Measurements from ENCODE around the gene KIN.
"Not testable (repeated sequence)": the region's sequence is repeated elsewhere in the genome, so short reads cannot be mapped to it uniquely, and the experiment has no call there.

The KIN gene

DNA sequence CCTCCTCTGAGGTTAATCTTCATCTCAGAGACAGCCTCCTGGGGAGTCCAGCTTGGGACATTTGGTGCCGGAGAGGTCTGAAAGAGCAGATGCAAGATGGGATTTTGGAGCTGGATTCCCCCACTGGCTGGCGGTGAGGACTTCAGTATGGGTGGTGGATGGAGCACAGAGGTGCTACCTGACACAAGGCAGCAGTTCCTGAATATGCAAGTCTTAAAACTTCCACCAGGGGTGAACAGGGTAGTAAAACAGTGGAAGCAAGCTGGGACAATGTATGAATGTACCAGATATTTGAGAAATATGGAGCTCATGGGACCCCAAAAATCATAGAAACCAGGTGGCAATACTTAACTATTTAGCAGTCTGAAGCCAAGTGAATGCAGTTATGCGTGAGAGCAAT, 25.7 kb upstream of the KIN start:
- TF ChIP-seq CTCF (IDR thresholded peaks at IDR 0.05; ENCODE audit: insufficient read depth, low read length, missing control alignments), result no peak
- no peak for DNase-seq (ENCODE audit: low read depth, low spot score)
- H3K4me3 ChIP-seq (ENCODE audit: low read depth, low read length), result no peak overlapping the region
- CTCF ChIA-PET, result interaction anchor here (1.1 kb wide), 1 partner anchor 10 kb away, joined by 3 read pairs; no protein-coding TSS in a partner anchor
- POLR2A ChIA-PET, result no interaction called here

DNA sequence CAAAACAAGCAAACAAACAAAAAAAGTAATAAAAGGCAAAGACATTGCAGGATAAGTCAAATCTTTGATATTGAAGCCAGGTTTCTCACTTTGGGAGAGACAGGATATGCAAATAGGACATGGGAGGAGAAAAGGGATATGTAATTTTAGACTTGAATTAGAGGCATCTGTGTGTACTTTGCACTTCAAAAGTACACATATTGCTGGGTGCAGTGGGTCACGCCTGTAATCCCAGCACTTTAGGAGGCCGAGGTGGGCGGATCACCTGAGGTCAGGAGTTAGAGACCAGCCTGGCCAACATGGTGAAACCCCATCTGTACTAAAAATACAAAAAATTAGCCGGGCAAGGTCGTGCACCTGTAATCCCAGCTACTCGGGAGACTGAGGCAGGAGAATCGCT, 23.9 kb upstream of the KIN start:
- POLR2A ChIA-PET, result interaction anchor here (0.6 kb wide), 1 partner anchor 1500 kb away, joined by 3 read pairs; no protein-coding TSS in a partner anchor
- H3K4me3 ChIP-seq (ENCODE audit: low read depth, low read length); CTCF ChIA-PET; DNase-seq (ENCODE audit: low read depth, low spot score): not testable (repeated sequence)

DNA sequence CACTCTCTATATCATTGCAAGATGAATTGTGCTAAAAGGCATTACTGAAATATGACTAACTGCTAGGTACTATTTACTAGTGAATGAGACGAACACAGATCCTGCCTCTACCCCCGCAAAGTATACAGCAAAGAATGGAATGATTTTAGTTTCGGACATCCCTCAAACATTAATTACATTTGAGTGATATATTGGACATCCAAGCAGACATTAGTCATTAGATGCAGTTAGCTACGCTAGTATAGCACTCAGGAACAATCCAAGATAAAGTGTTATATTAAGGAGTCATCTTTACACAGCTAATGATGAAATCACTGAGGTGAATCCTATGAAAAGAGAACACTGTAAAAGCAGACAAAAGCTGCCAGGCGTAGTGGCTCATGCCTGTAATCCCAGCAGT, 23.2 kb upstream of the KIN start:
- no peak overlapping the region for H3K4me3 ChIP-seq (ENCODE audit: low read depth, low read length)
- ChIA-PET CTCF (no interaction called here), POLR2A (interaction anchor here (1.0 kb wide), 1 partner anchor 23 kb away, joined by 6 read pairs; the partner anchor contains the start of genes ATP5F1C and KIN)
- no peak for TF ChIP-seq CTCF (IDR thresholded peaks at IDR 0.05; ENCODE audit: insufficient read depth, low read length, missing control alignments)
- DNase-seq (ENCODE audit: low read depth, low spot score), result no peak

- DNase-seq (ENCODE audit: low read depth, low spot score), result no peak
- no peak for TF ChIP-seq CTCF (IDR thresholded peaks at IDR 0.05; ENCODE audit: insufficient read depth, low read length, missing control alignments)
- ChIA-PET CTCF (interaction anchor here (2.4 kb wide), 1 partner anchor 11 kb away, joined by 7 read pairs; no protein-coding TSS in a partner anchor), POLR2A (interaction anchor here (1.0 kb wide), 1 partner anchor 23 kb away, joined by 6 read pairs; the partner anchor contains the start of genes ATP5F1C and KIN)
- H3K4me3 ChIP-seq (ENCODE audit: low read depth, low read length), result no peak overlapping the region
Measured at GRCh38 chr10:7810443-7810842, 22.6 kb upstream of the KIN start.

DNA sequence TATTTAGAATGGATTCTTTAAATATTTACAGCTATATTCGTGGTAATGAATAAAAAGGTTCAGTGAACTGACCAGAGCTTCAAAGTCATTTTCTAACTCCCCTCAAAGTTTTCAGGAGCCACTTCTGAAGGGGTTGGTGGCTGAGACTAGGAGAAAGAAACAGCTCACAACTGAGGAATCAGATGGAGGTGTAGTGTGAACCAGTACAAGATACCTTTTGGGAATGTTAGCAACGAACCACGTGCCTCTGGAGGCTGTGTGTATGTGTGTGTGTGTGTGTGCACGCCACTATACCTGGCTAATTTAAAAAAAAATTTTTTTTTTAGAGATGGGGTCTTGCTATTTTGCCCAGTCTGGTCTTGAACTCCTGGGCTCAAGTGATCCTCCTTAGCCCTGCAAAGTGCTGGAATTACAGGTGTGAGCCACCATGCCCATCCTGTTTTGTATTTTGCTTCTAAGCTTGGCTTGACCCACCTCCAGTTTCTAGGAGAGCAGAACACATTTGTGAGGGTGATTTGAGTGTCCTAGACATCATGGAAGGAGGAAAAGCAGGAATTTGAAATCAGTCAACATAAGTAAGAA, 21.0 kb upstream of the KIN start:
- CTCF ChIA-PET, result interaction anchor here (1.4 to 2.4 kb wide), 3 partner anchors 9 to 17 kb away, joined by 3 to 7 read pairs (median 4); partner anchors contain the start of gene TAF3
- no peak for DNase-seq (ENCODE audit: low read depth, low spot score)
- POLR2A ChIA-PET, result interaction anchor here (1.4 to 2.1 kb wide), 3 partner anchors 10 to 21 kb away, joined by 3 to 6 read pairs (median 4); partner anchors contain the start of genes ATP5F1C, KIN and TAF3
- TF ChIP-seq CTCF (IDR thresholded peaks at IDR 0.05; ENCODE audit: insufficient read depth, low read length, missing control alignments), result no peak
- no peak overlapping the region for H3K4me3 ChIP-seq (ENCODE audit: low read depth, low read length)

- TF ChIP-seq CTCF (IDR thresholded peaks at IDR 0.05; ENCODE audit: insufficient read depth, low read length, missing control alignments), result no peak
- ChIA-PET POLR2A (no interaction called here), CTCF (no interaction called here)
- DNase-seq (ENCODE audit: low read depth, low spot score), result no peak
- no peak overlapping the region for H3K4me3 ChIP-seq (ENCODE audit: low read depth, low read length)
Measured at GRCh38 chr10:7804741-7805140, 16.9 kb upstream of the KIN start.

GRCh38 chr10:7804216-7804615, 16.4 kb upstream of the KIN start:
- no peak overlapping the region for H3K4me3 ChIP-seq (ENCODE audit: low read depth, low read length)
- TF ChIP-seq CTCF (IDR thresholded peaks at IDR 0.05; ENCODE audit: insufficient read depth, low read length, missing control alignments), result no peak
- CTCF ChIA-PET, result no interaction called here
- POLR2A ChIA-PET, result no interaction called here
- no peak for DNase-seq (ENCODE audit: low read depth, low spot score)

Data from AG04449 (cell line).